ENCODE results near the gene VEGFD.

VEGFD gene

GRCh38 chrX:15391850-15392249 lies 7.6 kb upstream of the VEGFD start:
- H3K79me2 ChIP-seq (ENCODE audit: insufficient read depth, low read depth) = no peaks in the 10 kb centered on the region
- no peak overlapping the region for H3K4me3 ChIP-seq (IDR thresholded peaks at IDR 0.05; ENCODE audit: insufficient read depth, low read depth, low read length)
- H3K27ac ChIP-seq = no peak overlapping the region
- no peaks in the 10 kb centered on the region for H3K27me3 ChIP-seq (ENCODE audit: insufficient read depth, low read depth)
- no peaks in the 10 kb centered on the region; the same call in 1 of the 2 replicates for H3K36me3 ChIP-seq (ENCODE audit: insufficient read depth)
- no peak overlapping the region for H3K9ac ChIP-seq
- H3K4me2 ChIP-seq = no peak overlapping the region
- H4K20me1 ChIP-seq (ENCODE audit: insufficient read depth) = no peaks in the 10 kb centered on the region
- H3K4me1 ChIP-seq (ENCODE audit: low read depth, poor library complexity, severe bottlenecking) = no peaks in the 10 kb centered on the region
- no peak overlapping the region for H2AFZ ChIP-seq (ENCODE audit: low read depth)
- no peak for TF ChIP-seq CTCF (conservative IDR thresholded peaks at IDR 0.05; ENCODE audit: low read depth, low read length)

- no peaks in the 10 kb centered on the region for H3K36me3 ChIP-seq (ENCODE audit: insufficient read depth)
- H3K79me2 ChIP-seq (ENCODE audit: insufficient read depth, low read depth) = no peaks in the 10 kb centered on the region
- no peak overlapping the region for H3K9ac ChIP-seq
- no peak for TF ChIP-seq CTCF (conservative IDR thresholded peaks at IDR 0.05; ENCODE audit: low read depth, low read length)
- no peaks in the 10 kb centered on the region for H3K27me3 ChIP-seq (ENCODE audit: insufficient read depth, low read depth)
- no peak overlapping the region for H3K4me2 ChIP-seq
- H2AFZ ChIP-seq (ENCODE audit: low read depth) = no peak overlapping the region
- no peaks in the 10 kb centered on the region for H4K20me1 ChIP-seq (ENCODE audit: insufficient read depth)
- no peak overlapping the region for H3K4me3 ChIP-seq (IDR thresholded peaks at IDR 0.05; ENCODE audit: insufficient read depth, low read depth, low read length)
- no peaks in the 10 kb centered on the region for H3K4me1 ChIP-seq (ENCODE audit: low read depth, poor library complexity, severe bottlenecking)
- H3K27ac ChIP-seq = no peak overlapping the region
These were observed 1.4 kb downstream of the VEGFD start for GRCh38 chrX:15382813-15383212.

- TF ChIP-seq CTCF (conservative IDR thresholded peaks at IDR 0.05; ENCODE audit: low read depth, low read length) = no peak
These were observed 7.3 kb downstream of the VEGFD start for GRCh38 chrX:15376956-15377355.

GRCh38 chrX:15373976-15374375 lies 10.2 kb downstream of the VEGFD start:
- H3K79me2 ChIP-seq (ENCODE audit: insufficient read depth, low read depth) = no peaks in the 10 kb centered on the region
- H3K4me3 ChIP-seq (IDR thresholded peaks at IDR 0.05; ENCODE audit: insufficient read depth, low read depth, low read length) = no peak overlapping the region
- H3K27me3 ChIP-seq (ENCODE audit: insufficient read depth, low read depth) = no peaks in the 10 kb centered on the region
- no peaks in the 10 kb centered on the region for H3K4me1 ChIP-seq (ENCODE audit: low read depth, poor library complexity, severe bottlenecking)
- no peak overlapping the region for H3K4me2 ChIP-seq
- TF ChIP-seq CTCF (conservative IDR thresholded peaks at IDR 0.05; ENCODE audit: low read depth, low read length) = no peak
- no peak overlapping the region for H3K9ac ChIP-seq
- H2AFZ ChIP-seq (ENCODE audit: low read depth) = no peak overlapping the region
- H4K20me1 ChIP-seq (ENCODE audit: insufficient read depth) = no peaks in the 10 kb centered on the region
- no peaks in the 10 kb centered on the region for H3K36me3 ChIP-seq (ENCODE audit: insufficient read depth)
- H3K27ac ChIP-seq = no peak overlapping the region

More at GRCh38 chrX:15376956-15377355, 7.3 kb downstream of the VEGFD start:
- no peak overlapping the region for H3K9ac ChIP-seq
- H3K4me2 ChIP-seq = no peak overlapping the region
- H3K27me3 ChIP-seq (ENCODE audit: insufficient read depth, low read depth) = no peaks in the 10 kb centered on the region
- no peaks in the 10 kb centered on the region for H3K36me3 ChIP-seq (ENCODE audit: insufficient read depth)
- no peaks in the 10 kb centered on the region for H3K79me2 ChIP-seq (ENCODE audit: insufficient read depth, low read depth)
- H3K4me1 ChIP-seq (ENCODE audit: low read depth, poor library complexity, severe bottlenecking) = no peaks in the 10 kb centered on the region
- no peak overlapping the region for H2AFZ ChIP-seq (ENCODE audit: low read depth)
- H4K20me1 ChIP-seq (ENCODE audit: insufficient read depth) = no peaks in the 10 kb centered on the region
- H3K27ac ChIP-seq = no peak overlapping the region
- H3K4me3 ChIP-seq (IDR thresholded peaks at IDR 0.05; ENCODE audit: insufficient read depth, low read depth, low read length) = no peak overlapping the region

All from KMS-11 (cell line).